ENCODE data around the gene DLK1. TPM values are rescaled to one million over a fixed set of nuclear protein-coding genes. Genes with fewer than 3 reads are reported as not detected.
A peak's percentile ranks its signal among the peaks of the same experiment; 100 is the strongest.

DLK1 gene
- total and polyA plus RNA-seq, 8 donors: 0.25 to 1.7 (median 1.6) TPM; not detected in 1

GRCh38 chr14:100733152-100733850 is 6.6 kb downstream of the DLK1 start:
- Histone ChIP-seq H3K36me3 (no peaks in the 10 kb centered on the region), H3K9me3 (no peaks in the 10 kb centered on the region), H3K27ac (no peak overlapping the region), H3K4me3 (no peak overlapping the region), H3K4me1 (no peaks in the 10 kb centered on the region), H3K27me3 (peaks cover under 1 to 53% of the 10 kb centered on the region in 2 donors)
- ATAC-seq (peak; percentile 49), DNase-seq (peak in 2 of 4 donors; percentile 22 to 34)
- TF ChIP-seq CTCF (IDR thresholded peaks at IDR 0.05): no peak
- intact Hi-C loops (cut with DNase I): no loop called here

- intact Hi-C loops (cut with DNase I): no loop called here
- ATAC-seq (no peak), DNase-seq (peak in 1 of 4 donors; percentile 24)
- peaks cover 0 to 43% of the 10 kb centered on the region in 2 donors for H3K27me3 ChIP-seq
- TF ChIP-seq CTCF (IDR thresholded peaks at IDR 0.05): no peak
- H3K4me1 ChIP-seq: no peaks in the 10 kb centered on the region
- H3K4me3 ChIP-seq: no peak overlapping the region
- H3K9me3 ChIP-seq: no peaks in the 10 kb centered on the region
- no peaks in the 10 kb centered on the region for H3K36me3 ChIP-seq
- no peak overlapping the region for H3K27ac ChIP-seq
Measured at GRCh38 chr14:100734031-100734990, 7.6 kb downstream of the DLK1 start.

DNA sequence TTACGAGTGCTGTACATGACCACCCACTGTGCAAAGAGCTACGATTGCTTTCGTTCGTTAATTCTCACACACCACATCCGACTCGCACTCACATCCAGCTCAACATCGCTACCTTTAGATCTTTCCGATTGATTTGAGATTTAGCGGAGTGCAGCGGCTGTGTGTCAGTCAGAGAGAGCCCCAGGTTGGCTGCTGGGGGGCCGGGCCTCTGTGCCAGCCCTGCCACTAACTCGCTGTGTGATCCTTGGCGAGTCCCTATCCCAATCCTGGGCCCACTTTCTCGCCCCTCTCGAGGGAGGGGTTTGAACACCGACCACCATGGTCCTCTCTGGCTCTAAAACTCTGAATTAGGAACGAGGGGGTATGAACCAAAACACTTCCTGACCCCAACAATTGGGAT is 8.6 kb downstream of the DLK1 start:
- ATAC-seq: no peak
- H3K4me3 ChIP-seq: no peak overlapping the region
- no peaks in the 10 kb centered on the region for H3K4me1 ChIP-seq

DNA sequence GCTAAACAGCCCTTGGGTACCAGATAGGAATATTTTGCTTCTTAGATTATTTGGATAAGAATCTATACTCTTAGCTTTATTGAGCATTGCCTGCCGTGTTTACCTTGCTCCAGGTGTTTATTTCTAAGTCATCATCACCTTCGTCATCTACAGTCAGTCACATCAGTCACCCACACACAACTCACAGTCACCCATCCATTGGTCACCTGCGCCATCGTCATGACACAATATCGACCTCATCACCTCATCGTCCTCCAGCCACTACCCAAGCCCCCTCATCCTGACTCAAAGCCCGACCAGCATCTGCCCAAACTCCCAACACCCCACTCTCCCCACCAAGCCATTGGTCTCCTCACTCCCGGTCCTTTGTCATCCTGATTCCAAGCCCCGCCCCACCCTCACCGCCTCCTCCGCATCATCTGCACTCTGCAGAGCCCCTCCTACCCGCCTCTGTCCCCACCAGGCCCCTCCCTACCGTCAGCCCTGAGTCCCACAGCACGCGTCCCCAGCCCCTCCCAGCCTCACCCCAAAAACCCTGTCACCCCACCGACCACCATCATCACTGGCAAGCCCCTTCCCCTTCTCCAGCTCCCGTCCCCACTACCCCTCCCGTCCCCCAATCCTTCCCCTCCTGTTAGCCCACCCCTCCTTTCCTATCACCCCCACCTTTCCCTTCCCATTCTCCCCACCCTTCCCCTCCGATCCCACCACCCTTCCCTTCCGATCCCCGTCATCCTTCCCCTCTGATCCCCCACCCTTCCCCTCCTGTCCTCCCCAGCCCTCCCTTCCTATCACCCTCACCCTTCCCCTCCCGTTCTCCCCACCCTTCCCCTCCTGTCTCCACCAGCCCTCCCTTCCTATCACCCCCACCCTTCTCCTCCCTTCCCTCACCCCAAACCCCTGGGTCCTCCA is 9.8 kb downstream of the DLK1 start:
- DNase-seq: peak in 1 of 4 donors; percentile 23
- ATAC-seq: no peak
- no peak for TF ChIP-seq CTCF (IDR thresholded peaks at IDR 0.05)

More for the DNA sequence above, 8.6 kb downstream of the DLK1 start:
- no peak for TF ChIP-seq CTCF (IDR thresholded peaks at IDR 0.05)
- Histone ChIP-seq H3K36me3 (no peaks in the 10 kb centered on the region), H3K27me3 (peaks cover 0 to 34% of the 10 kb centered on the region in 2 donors), H3K27ac (no peak overlapping the region), H3K9me3 (no peaks in the 10 kb centered on the region)
- intact Hi-C loops (cut with DNase I): no loop called here
- peak in 1 of 4 donors; percentile 14 for DNase-seq

More for the DNA sequence above, 9.8 kb downstream of the DLK1 start:
- Histone ChIP-seq H3K4me3 (no peak overlapping the region), H3K27me3 (peaks cover 0 to 22% of the 10 kb centered on the region in 2 donors), H3K9me3 (no peaks in the 10 kb centered on the region), H3K4me1 (no peaks in the 10 kb centered on the region), H3K27ac (no peak overlapping the region), H3K36me3 (no peaks in the 10 kb centered on the region)
- intact Hi-C loops (cut with DNase I): no loop called here
